ENCODE results near the gene EPS8L3.

GRCh38 chr1:109732390-109732881 is 31.3 kb downstream of the EPS8L3 start:
- no peak for TF ChIP-seq JUND (IDR thresholded peaks at IDR 0.05)
- TF ChIP-seq RAD21 (IDR thresholded peaks at IDR 0.05; ENCODE audit: low read length): no peak
- TF ChIP-seq FOXM1 (IDR thresholded peaks at IDR 0.05; ENCODE audit: low read depth): no peak
- TF ChIP-seq NFIC (IDR thresholded peaks at IDR 0.05; ENCODE audit: borderline replicate concordance): no peak
- no peak for TF ChIP-seq EZH2phosphoT487 (IDR thresholded peaks at IDR 0.05; ENCODE audit: borderline replicate concordance, low read depth)
- no peak for TF ChIP-seq CTCF (IDR thresholded peaks at IDR 0.05)
- no peak for TF ChIP-seq GATA2 (CRISPR knock-in tag; IDR thresholded peaks at IDR 0.05)
- TF ChIP-seq USF2 (IDR thresholded peaks at IDR 0.05; ENCODE audit: borderline replicate concordance, low read depth, low read length): no peak
- TF ChIP-seq MEF2A (IDR thresholded peaks at IDR 0.05; ENCODE audit: borderline replicate concordance, low read depth): no peak
- TF ChIP-seq TCF12 (IDR thresholded peaks at IDR 0.05): no peak
- no peak for TF ChIP-seq GABPA (IDR thresholded peaks at IDR 0.05; ENCODE audit: low read depth)
- TF ChIP-seq SMC3 (IDR thresholded peaks at IDR 0.05; ENCODE audit: low read depth, low read length): no peak
